ENCODE data around the gene SSH2. TPM values are rescaled to one million over a fixed set of nuclear protein-coding genes. Genes with fewer than 3 reads are reported as not detected.
"Not testable (repeated sequence)": the region's sequence is repeated elsewhere in the genome, so short reads cannot be mapped to it uniquely, and the experiment has no call there.

The SSH2 gene
- total RNA-seq, 6 experiments from 2014 or later, result 22.2 to 27.0 (median 23.2) TPM

DNA sequence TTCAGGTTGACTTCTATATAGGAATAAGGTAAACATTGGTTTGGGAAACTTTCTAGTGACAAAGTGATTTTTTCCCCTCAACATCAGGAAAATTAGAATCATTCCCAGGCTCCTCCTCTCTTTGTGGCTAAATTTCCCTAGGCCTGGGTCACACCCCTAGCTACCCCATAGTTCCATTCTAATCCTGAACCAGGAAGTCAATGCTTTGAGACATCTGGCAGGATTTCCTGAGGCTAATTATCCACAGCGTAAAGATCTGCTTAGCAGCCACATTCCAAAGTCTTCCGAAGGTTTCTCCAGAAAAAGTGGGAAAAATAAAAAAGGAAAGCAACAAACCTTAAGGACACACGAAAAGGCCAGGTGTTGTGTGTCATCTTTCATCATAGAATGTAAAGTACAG lies 247.0 kb downstream of the SSH2 start:
- DNase-seq, result no peak
- H3K27ac Mint-ChIP-seq, result no peak overlapping the region
- no peaks in the 10 kb centered on the region; the same call in 1 of the 2 replicates for H3K27me3 Mint-ChIP-seq (ENCODE audit: insufficient read depth)
- no peak overlapping the region for H3K4me3 Mint-ChIP-seq
- peaks cover 6% of the 10 kb centered on the region; the same call in 1 of the 2 replicates for H3K36me3 Mint-ChIP-seq (ENCODE audit: low read depth)
- TF ChIP-seq, protein P1, sequence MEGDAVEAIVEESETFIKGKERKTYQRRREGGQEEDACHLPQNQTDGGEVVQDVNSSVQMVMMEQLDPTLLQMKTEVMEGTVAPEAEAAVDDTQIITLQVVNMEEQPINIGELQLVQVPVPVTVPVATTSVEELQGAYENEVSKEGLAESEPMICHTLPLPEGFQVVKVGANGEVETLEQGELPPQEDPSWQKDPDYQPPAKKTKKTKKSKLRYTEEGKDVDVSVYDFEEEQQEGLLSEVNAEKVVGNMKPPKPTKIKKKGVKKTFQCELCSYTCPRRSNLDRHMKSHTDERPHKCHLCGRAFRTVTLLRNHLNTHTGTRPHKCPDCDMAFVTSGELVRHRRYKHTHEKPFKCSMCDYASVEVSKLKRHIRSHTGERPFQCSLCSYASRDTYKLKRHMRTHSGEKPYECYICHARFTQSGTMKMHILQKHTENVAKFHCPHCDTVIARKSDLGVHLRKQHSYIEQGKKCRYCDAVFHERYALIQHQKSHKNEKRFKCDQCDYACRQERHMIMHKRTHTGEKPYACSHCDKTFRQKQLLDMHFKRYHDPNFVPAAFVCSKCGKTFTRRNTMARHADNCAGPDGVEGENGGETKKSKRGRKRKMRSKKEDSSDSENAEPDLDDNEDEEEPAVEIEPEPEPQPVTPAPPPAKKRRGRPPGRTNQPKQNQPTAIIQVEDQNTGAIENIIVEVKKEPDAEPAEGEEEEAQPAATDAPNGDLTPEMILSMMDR (IDR thresholded peaks at IDR 0.05), result no peak
- no peaks in the 10 kb centered on the region for H3K9me3 Mint-ChIP-seq
- peaks cover 30% of the 10 kb centered on the region for H3K4me1 Mint-ChIP-seq (ENCODE audit: low read depth)

DNA sequence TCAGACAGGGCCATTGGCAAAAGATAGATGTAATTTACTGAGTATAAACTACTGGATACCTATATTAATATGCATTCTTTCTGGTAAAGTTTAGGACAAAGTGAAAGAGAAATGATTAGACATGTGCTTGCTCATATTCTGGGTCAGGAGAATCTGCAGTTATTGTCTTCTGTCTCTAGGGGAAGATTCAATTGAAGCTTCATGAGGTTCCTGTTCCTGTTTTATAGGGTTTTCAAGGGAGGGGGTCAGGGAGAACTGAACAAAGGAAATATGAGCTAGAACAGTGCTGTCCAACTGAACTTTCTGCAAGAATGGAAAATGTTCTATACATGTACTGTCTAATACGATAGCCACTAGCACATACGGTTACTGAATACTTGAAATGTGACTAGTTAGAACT lies 248.0 kb downstream of the SSH2 start:
- Mint-ChIP-seq H3K4me3 (no peak overlapping the region), H3K27me3 (ENCODE audit: insufficient read depth) (no peaks in the 10 kb centered on the region; the same call in 1 of the 2 replicates), H3K4me1 (ENCODE audit: low read depth) (peaks cover 30% of the 10 kb centered on the region), H3K9me3 (no peaks in the 10 kb centered on the region), H3K36me3 (ENCODE audit: low read depth) (peaks cover 6% of the 10 kb centered on the region; the same call in 1 of the 2 replicates), H3K27ac (no peak overlapping the region)
- no peak for DNase-seq
- TF ChIP-seq, protein P1 (IDR thresholded peaks at IDR 0.05), result 0 out of 2 replicates have a peak, but pooled peaks have one; percentile 11

DNA sequence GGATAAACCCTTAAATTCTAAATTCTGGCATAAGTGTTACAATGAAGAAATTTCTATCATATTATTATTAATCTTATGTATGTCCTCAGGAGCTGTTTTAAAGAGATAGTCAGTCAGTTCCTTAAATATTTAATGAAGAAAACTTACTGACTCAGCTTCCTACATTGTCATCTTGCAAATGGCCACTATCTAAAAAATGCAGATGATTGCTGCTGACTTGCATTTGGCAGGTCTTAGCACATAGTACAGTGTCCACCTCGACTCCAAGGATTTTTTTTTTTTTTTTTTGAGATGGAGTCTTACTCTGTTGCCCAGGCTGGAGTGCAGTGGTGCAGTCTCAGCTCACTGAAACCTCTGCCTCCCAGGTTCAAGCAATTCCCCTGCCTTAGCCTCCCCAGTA lies 252.2 kb downstream of the SSH2 start:
- TF ChIP-seq, protein P1 (IDR thresholded peaks at IDR 0.05), result no peak
- Mint-ChIP-seq H3K27me3 (ENCODE audit: insufficient read depth) (0 out of 2 replicates have a peak, but pooled peaks cover 2% of the 10 kb centered on the region), H3K36me3 (ENCODE audit: low read depth) (peaks cover 6% of the 10 kb centered on the region; the same call in 1 of the 2 replicates), H3K9me3 (no peaks in the 10 kb centered on the region), H3K4me3 (no peak overlapping the region), H3K27ac (no peak overlapping the region), H3K4me1 (ENCODE audit: low read depth) (peaks cover 25% of the 10 kb centered on the region)
- DNase-seq, result no peak

DNA sequence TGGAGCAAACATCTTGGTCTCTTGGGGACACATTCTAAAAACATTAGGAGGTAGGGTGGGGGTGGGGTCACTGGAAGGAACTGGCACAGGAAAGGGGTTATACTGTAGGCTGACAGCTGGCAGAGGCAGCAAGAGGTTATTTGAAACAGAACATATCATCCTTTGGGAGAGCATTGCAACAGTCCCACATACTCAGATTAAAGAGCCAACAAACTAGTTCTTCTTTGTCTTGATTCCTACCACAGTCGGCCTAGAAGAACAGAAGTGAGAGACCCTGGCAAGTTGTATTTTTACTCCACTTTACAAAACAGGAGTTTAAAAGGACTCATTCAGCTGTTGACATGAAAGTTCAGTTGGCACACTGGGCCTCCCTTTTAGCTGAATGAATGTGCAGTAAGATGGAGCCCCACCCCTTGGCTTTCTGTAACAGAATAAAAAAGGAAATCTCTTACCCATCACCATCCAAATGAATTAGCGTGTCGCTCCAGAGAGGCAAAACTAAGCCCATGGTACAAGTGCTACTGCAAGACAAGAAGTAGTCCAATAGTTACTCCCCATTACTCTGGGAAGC lies 252.7 kb downstream of the SSH2 start:
- TF ChIP-seq, protein P1 (IDR thresholded peaks at IDR 0.05), result no peak
- Mint-ChIP-seq H3K27ac (no peak overlapping the region), H3K27me3 (ENCODE audit: insufficient read depth) (0 out of 2 replicates have a peak, but pooled peaks cover 2% of the 10 kb centered on the region), H3K36me3 (ENCODE audit: low read depth) (peaks cover 6% of the 10 kb centered on the region; the same call in 1 of the 2 replicates), H3K4me1 (ENCODE audit: low read depth) (peaks cover 25% of the 10 kb centered on the region), H3K4me3 (no peak overlapping the region), H3K9me3 (no peaks in the 10 kb centered on the region)
- no peak for DNase-seq

DNA sequence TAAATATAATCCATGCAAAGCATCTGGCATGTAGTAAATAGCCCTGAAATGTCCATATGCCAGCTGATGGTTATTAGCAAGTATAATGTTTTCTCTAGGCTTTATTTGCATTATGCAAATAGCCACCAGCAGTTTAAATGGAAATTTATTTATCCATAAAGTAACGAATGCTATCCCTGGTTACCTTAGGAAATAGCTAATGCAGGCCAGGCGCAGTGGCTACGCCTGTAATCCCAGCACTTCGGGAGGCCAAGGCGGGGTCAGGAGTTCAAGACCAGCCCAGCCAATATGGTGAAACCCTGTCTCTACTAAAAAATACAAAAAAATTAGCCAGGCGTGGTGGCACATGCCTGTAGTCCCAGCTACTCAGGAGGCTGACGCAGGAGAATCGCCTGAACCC lies 254.1 kb downstream of the SSH2 start:
- H3K9me3 Mint-ChIP-seq; H3K36me3 Mint-ChIP-seq (ENCODE audit: low read depth); H3K4me3 Mint-ChIP-seq; DNase-seq; H3K27me3 Mint-ChIP-seq (ENCODE audit: insufficient read depth); H3K27ac Mint-ChIP-seq: not testable (repeated sequence)
- H3K4me1 Mint-ChIP-seq (ENCODE audit: low read depth), result peaks cover 21% of the 10 kb centered on the region

DNA sequence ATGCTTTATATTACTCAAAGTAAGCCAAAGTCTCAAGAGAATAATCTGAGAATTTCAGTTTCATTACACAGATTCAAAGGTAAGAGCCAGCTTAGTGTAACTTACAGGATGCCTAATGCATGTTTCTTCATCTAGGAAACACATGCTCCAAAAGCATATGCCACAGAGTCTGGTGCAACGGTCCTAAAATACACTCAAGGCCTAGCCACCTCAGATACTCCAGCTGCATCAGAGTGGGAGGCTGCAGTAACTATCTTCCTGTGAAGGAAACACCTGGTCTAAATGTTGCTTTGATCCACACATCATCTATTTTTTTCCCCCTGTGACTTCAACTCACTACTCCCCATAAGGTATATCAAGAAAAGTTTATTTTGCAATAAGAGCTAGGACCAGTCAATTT lies 255.7 kb downstream of the SSH2 start:
- Mint-ChIP-seq H3K4me3 (no peak overlapping the region), H3K4me1 (ENCODE audit: low read depth) (peaks cover 7% of the 10 kb centered on the region; the same call in 1 of the 2 replicates), H3K36me3 (ENCODE audit: low read depth) (no peaks in the 10 kb centered on the region), H3K27ac (no peak overlapping the region), H3K9me3 (no peaks in the 10 kb centered on the region), H3K27me3 (ENCODE audit: insufficient read depth) (0 out of 2 replicates have a peak, but pooled peaks cover 4% of the 10 kb centered on the region)
- no peak for DNase-seq
- TF ChIP-seq, protein P1 (IDR thresholded peaks at IDR 0.05), result no peak
